Stimulated activated naive CD8-positive, alpha-beta T cell treated with anti-CD3 and anti-CD28 coated beads, Interleukin-15, Interleukin-2, amounts not matched to agents 100 ng/mL and 50 ng/mL, for 24 hours (primary cell): ENCODE measurements around the gene IKBKE.
"Not testable (repeated sequence)": the region's sequence is repeated elsewhere in the genome, so short reads cannot be mapped to it uniquely, and the experiment has no call there.

Experiments
- H3K27ac Mint-ChIP-seq: one replicate; pipeline ENCODE4 v1.8.0; 2021; ENCODE audit warnings: mild to moderate bottlenecking, mixed read lengths
- H3K27me3 Mint-ChIP-seq: one replicate; pipeline ENCODE4 v1.8.0; 2021; ENCODE audit warnings: mixed read lengths
- H3K36me3 Mint-ChIP-seq: one replicate; pipeline ENCODE4 v1.8.0; 2021; ENCODE audit warnings: low read depth, mixed read lengths
- H3K4me1 Mint-ChIP-seq: one replicate; pipeline ENCODE4 v1.8.0; 2021; ENCODE audit warnings: low read depth, mixed read lengths
- H3K4me3 Mint-ChIP-seq: one replicate; pipeline ENCODE4 v1.8.0; 2021; ENCODE audit warnings: mild to moderate bottlenecking, mixed read lengths
- H3K9me3 Mint-ChIP-seq: one replicate; pipeline ENCODE4 v1.8.0; 2021; ENCODE audit warnings: mixed read lengths

Gene IKBKE

DNA sequence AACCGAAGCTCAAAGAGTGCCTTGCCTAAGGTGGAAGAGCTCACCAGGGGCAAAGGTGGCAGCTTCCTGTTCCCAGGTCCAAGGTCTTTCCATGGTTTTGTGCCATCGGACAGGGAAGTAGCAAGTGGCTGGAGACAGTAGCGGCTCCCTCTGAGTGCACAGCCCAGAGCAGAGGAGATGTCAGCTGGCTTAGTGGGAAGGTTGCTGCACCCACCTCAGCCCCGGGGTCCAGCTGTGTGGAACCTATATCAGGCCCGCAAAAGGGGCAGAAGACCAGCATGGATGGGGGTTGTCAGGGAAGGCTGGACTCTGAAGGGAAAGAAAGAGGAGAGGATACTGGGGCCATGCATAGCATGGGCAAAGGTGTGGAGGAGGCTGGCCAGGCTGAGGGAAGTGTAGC lies 6.8 kb downstream of the IKBKE start:
- Mint-ChIP-seq H3K4me1 (peaks cover 60% of the 10 kb centered on the region), H3K27me3 (no peaks in the 10 kb centered on the region), H3K36me3 (peaks cover 60% of the 10 kb centered on the region), H3K27ac (no peak overlapping the region), H3K9me3 (no peaks in the 10 kb centered on the region), H3K4me3 (no peak overlapping the region)

DNA sequence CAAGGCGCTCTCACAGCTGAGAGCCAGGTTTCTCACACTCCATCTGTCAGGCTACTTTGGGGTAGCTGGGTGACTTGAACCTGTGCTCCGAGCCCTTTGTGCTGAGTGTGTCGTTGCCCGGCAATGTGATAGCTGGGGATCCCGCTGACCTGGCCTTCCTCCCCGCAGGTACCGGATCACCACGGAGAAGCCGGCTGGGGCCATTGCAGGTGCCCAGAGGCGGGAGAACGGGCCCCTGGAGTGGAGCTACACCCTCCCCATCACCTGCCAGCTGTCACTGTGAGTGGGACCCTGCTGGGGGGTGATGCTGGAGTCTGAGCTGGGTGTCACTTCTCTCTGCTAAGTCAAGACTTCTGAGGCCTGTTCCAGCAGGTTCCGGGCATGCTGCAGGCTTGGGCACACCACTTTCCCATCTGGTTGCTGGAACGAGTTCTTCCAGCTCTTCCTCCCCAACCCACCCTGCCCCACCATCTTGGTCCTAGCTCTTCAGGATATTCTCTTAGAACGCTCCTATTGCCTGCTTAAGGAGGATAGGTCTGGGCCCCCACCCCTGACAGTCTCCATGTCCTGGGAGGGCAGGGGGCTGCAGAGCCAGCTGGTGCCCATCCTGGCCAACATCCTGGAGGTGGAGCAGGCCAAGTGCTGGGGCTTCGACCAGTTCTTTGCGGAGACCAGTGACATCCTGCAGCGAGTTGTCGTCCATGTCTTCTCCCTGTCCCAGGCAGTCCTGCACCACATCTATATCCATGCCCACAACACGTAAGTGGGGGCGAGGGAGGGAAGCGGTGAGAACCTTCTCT lies 7.5 kb downstream of the IKBKE start:
- H3K4me3 Mint-ChIP-seq = no peak overlapping the region
- peaks cover 60% of the 10 kb centered on the region for H3K36me3 Mint-ChIP-seq
- H3K27ac Mint-ChIP-seq = no peak overlapping the region
- peaks cover 54% of the 10 kb centered on the region for H3K4me1 Mint-ChIP-seq
- H3K27me3 Mint-ChIP-seq = no peaks in the 10 kb centered on the region
- no peaks in the 10 kb centered on the region for H3K9me3 Mint-ChIP-seq

DNA sequence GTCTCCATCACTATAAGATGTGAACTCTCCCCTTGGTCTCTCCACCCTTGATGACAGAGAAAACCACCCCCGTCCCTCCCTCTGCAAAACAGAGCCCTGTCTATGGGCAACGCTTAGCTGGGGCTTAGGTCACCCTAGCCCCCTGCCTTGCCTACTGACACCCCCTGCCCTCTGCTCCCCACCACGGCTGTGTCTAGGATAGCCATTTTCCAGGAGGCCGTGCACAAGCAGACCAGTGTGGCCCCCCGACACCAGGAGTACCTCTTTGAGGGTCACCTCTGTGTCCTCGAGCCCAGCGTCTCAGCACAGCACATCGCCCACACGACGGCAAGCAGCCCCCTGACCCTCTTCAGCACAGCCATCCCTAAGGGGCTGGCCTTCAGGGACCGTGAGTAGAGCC lies 8.5 kb downstream of the IKBKE start:
- peaks cover 53% of the 10 kb centered on the region for H3K36me3 Mint-ChIP-seq
- no peak overlapping the region for H3K27ac Mint-ChIP-seq
- H3K4me3 Mint-ChIP-seq = no peak overlapping the region
- H3K27me3 Mint-ChIP-seq = no peaks in the 10 kb centered on the region
- no peaks in the 10 kb centered on the region for H3K9me3 Mint-ChIP-seq
- peaks cover 46% of the 10 kb centered on the region for H3K4me1 Mint-ChIP-seq

DNA sequence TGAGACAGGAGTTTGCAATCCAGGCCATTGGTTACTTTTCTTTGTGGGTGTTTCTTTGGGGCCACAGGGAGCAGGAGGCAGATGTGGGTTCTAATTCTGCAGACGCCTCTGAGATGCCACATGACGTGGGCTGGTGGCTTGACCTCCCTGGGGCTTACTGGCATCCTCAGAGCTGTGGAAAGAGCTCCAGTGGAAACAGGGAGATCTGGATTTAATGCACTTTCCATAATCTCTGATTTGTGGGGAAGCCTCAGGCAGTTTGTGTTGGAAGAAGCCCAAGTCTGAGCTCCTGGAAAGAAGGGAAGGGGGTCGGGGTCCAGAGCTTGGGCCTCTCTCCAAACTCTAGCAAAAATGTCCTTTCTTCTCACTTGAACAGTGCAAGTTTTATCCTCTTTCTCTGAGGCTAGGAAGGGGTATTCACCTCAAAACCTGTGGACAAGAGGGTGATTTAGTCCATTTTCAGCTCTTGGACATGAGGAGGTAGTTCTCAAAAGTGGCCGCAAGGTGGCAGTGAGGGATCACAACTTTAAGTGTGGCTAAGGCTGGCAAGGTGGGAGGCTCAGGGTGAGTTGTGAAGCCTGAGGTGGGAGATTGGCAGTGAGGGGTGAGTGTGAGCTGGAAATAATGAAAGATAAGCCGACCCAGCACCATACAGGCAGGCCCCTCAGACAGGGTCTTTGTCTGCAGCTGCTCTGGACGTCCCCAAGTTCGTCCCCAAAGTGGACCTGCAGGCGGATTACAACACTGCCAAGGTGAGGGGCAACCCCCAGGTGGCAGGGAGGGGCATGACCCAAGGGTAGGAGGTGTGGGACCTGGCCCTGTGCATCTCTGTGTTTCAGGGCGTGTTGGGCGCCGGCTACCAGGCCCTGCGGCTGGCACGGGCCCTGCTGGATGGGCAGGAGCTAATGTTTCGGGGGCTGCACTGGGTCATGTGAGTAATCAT lies 9.2 kb downstream of the IKBKE start:
- Mint-ChIP-seq H3K4me3 (no peak overlapping the region), H3K9me3 (no peaks in the 10 kb centered on the region), H3K27ac (peak overlapping the region; percentile 23), H3K27me3 (no peaks in the 10 kb centered on the region), H3K4me1 (peaks cover 40% of the 10 kb centered on the region), H3K36me3 (peaks cover 47% of the 10 kb centered on the region)

DNA sequence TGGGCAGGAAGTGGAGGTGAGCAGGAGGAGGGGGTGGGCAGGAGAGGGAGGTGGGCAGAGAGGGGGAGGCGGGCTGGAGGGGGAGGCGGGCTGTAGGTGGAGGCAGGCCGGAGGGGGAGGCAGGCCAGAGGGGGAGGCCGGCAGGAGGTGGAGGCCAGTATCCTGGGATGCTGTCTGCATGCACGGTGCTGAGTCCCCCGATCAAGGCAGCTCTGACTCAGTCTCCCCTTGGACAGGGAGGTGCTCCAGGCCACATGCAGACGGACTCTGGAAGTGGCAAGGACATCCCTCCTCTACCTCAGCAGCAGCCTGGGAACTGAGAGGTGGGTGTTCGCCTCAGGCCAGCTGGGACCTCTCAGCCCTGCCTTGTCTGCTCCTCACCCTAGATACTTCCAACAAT lies 9.9 kb downstream of the IKBKE start:
- H3K27me3 Mint-ChIP-seq = no peaks in the 10 kb centered on the region
- peaks cover 33% of the 10 kb centered on the region for H3K4me1 Mint-ChIP-seq
- H3K9me3 Mint-ChIP-seq = no peaks in the 10 kb centered on the region
- peaks cover 43% of the 10 kb centered on the region for H3K36me3 Mint-ChIP-seq
- no peak overlapping the region for H3K27ac Mint-ChIP-seq
- H3K4me3 Mint-ChIP-seq = no peak overlapping the region

DNA sequence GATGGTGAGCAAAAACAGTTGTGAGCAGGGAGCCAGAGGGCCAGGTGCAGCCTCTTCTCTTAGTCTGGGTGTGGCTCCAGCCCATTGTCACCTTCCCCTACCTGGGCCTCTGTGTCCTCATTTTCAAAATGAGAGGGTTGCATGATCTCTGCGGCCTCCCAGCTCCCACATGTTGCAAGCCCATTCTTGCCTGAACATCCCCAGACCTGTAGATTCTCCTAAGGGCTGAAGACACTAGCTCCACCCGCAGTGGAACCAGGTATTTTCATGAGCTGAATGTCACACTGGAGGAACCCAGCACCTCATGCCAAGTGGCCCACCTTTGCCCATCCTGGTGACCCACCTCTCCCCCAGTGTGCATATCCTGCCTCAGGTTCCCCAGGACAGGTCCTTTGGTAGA lies 12.3 kb downstream of the IKBKE start:
- H3K4me1 Mint-ChIP-seq = peaks cover 21% of the 10 kb centered on the region
- no peaks in the 10 kb centered on the region for H3K27me3 Mint-ChIP-seq
- no peaks in the 10 kb centered on the region for H3K9me3 Mint-ChIP-seq
- H3K4me3 Mint-ChIP-seq = no peak overlapping the region
- no peak overlapping the region for H3K27ac Mint-ChIP-seq
- H3K36me3 Mint-ChIP-seq = peaks cover 24% of the 10 kb centered on the region

DNA sequence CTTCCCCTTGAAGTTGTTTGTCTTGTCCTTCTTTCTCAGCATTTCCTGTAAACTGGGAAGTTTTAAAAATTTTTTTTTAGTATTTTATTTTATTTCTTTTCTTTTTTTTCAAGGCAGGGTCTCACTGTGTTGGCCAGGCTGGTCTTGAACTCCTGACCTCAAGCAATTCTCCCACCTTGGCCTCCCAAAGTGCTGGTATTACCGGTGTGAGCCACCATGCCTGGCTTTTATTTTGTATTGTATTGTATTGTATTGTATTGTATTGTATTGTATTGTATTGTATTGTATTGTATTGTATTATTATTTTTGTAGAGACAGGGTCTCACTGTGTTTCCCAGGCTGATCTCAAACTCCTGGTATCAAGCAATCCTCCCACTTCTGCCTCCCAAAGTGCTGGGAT lies 13.6 kb downstream of the IKBKE start:
- not testable (repeated sequence) for H3K9me3 Mint-ChIP-seq, H3K27ac Mint-ChIP-seq, H3K27me3 Mint-ChIP-seq, H3K4me3 Mint-ChIP-seq
- Mint-ChIP-seq H3K36me3 (peaks cover 18% of the 10 kb centered on the region), H3K4me1 (peaks cover 21% of the 10 kb centered on the region)

DNA sequence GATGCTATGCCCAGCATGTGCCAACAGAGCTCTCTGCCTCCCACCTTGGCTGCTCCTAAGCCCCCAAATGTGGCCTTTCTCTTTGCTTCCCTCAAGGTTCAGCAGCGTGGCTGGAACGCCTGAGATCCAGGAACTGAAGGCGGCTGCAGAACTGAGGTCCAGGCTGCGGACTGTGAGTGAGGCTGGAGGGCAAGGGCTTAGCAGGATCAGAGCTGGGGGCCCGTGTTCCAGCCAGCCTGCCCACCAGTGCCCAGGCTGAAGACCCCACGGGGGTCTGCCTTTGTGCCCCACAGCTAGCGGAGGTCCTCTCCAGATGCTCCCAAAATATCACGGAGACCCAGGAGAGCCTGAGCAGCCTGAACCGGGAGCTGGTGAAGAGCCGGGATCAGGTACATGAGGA lies 14.6 kb downstream of the IKBKE start:
- Mint-ChIP-seq H3K27ac (no peak overlapping the region), H3K4me1 (peaks cover 12% of the 10 kb centered on the region), H3K9me3 (no peaks in the 10 kb centered on the region), H3K4me3 (no peak overlapping the region), H3K27me3 (no peaks in the 10 kb centered on the region), H3K36me3 (peaks cover 12% of the 10 kb centered on the region)

DNA sequence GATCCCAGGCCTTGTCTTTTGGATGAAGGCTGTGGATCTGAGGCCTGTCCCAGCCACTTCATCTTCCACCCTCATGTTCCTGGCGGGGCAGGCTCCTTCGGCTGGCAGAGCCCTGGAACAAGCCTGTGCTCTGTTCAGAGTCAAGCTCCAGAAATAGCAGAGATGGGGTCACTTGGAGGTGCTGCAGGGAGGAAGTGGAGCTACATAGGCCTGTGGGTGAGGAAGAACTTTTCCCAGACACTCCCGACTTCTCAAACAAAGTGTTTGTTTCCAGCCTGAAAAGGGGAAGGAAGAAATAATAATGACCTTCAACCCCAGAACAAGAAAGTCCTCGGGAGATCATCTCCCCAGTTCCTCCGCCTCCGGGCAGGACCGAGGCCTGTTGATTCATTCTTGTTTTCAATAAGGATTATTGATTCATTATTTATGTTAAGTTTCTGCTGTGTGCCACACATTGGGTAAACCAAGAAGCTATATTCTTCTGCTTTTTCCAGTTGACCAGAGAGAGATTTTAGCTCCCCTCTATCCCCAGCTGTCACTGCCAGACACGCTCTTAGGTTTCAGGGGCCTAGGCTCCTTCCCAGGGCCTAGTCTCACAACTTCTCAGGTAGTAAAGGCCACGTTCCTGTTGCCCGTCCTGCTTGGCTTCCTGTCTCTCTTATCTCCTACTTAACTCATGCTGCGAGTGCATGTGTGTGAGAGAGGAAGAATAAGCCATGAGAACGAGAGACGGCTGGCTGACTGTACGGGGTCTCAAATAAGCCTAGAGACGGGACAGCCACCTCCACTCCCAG lies 16.9 kb downstream of the IKBKE start:
- H3K4me3 Mint-ChIP-seq = no peak overlapping the region
- no peaks in the 10 kb centered on the region for H3K4me1 Mint-ChIP-seq
- no peaks in the 10 kb centered on the region for H3K9me3 Mint-ChIP-seq
- H3K27ac Mint-ChIP-seq = peak overlapping the region; percentile 36
- H3K27me3 Mint-ChIP-seq = no peaks in the 10 kb centered on the region
- H3K36me3 Mint-ChIP-seq = peaks cover 22% of the 10 kb centered on the region

DNA sequence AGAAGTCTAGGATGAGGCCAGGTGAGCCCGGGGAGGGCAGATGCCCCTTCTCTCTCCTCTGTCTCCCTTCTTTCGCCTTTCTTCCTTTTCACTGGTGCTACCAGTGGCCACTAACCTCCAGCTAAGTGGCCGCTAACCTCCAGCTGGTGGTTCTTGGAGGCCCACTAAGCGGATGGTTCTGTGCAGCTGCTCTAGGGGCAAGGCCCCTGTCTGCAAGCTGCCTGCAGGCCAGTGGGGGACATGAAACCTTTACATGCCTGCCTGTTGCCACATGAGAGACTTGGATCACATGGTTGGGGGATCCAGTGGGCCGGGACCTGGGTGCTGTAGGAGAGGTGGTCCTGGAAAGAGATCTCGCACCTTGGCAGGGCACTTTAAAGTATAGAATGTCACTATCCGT lies 17.7 kb downstream of the IKBKE start:
- Mint-ChIP-seq H3K4me3 (no peak overlapping the region), H3K36me3 (peaks cover 29% of the 10 kb centered on the region), H3K27me3 (no peaks in the 10 kb centered on the region), H3K9me3 (no peaks in the 10 kb centered on the region), H3K4me1 (no peaks in the 10 kb centered on the region), H3K27ac (no peak overlapping the region)

DNA sequence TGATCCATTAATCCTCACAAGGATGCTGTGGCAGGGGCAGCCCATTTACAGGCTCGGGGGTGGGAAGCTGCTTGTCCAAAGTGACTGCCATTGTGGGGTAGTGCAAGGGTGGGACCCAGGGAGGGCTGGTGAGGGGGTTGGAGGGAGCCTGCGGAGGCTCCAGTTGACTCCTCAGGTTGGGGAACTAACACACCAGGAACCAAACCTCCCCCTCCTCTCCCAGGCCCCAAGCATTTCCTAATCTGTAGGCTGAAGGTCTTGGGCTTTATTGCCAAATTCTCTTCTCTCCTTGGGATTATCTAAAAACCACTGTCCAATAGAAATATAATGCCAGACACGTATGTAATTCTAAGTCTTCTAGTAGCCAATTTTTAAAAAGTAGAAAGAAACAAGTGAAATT lies 18.2 kb downstream of the IKBKE start:
- Mint-ChIP-seq H3K4me1 (no peaks in the 10 kb centered on the region), H3K27me3 (no peaks in the 10 kb centered on the region), H3K27ac (no peak overlapping the region), H3K36me3 (peaks cover 29% of the 10 kb centered on the region), H3K9me3 (no peaks in the 10 kb centered on the region), H3K4me3 (no peak overlapping the region)

DNA sequence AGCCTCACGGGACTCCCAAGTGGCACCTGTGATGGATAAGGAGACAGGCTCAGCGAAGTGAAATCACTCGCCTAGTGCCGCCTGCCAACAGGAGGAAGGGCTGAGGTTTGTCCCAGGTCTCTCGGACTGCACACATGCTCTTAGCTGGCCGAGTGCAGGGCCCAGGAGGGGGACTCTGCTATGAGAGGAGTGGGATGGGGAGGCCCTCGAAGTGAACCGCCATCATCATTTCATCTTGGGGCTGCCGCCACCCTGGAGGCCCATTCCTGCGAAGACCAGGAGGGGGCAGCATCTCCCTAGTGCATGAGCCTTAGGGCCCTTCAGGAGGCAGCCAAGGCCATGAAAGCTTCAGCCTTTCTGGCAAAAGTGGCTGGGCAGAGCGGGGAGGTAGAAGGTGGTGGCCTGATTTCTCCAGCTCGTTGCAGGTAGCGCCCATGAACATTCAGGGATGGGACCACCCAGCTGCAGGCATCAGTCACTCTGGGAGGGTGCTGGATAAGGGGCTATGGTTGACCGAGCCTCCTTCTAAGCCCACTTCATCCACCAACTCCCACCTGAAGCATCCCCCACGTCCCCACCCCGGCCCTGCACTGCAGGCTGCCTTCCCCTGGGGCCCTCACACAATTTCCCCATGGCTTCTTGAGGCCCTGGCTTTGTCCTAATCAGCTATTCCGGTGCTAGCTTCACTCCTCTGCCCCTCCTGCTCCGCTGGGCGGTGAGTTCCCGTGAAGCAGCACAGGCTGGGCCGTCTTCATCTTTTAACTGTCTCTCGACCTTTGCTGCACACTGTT lies 19.9 kb downstream of the IKBKE start:
- H3K27ac Mint-ChIP-seq = no peak overlapping the region

DNA sequence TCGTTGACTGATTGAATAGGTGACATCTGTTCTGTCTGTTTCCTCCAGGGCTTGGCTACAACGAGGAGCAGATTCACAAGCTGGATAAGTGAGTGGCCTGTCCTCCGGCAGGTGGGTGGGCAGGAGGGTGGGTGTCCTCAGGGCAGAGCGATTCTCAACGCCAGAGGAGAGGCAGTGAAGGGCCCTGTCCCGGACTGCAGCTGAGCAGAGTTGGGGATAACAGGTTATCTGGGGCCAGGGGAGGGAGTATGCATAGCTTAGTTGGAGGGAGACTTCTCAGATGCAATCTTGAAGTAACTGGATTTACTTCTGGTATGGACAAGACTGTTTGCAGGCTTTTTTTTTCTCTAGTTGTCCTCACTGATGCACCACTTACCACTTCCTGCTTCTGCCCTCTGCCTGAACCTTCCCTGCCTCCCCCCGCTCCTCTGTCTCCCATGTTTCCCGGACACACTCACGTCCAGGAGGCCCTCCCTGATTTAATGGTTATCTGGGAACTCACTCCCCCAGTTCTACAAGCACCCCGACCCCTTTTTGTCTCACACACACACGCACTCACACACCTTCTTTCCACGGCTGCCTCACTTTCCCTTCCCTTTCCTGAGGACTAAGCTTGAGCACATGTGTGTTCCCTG lies 20.6 kb downstream of the IKBKE start:
- peaks cover 12% of the 10 kb centered on the region for H3K4me1 Mint-ChIP-seq
- no peak overlapping the region for H3K4me3 Mint-ChIP-seq
- peaks cover 33% of the 10 kb centered on the region for H3K36me3 Mint-ChIP-seq
- H3K27me3 Mint-ChIP-seq = no peaks in the 10 kb centered on the region
- H3K27ac Mint-ChIP-seq = peak overlapping the region; percentile 63
- no peaks in the 10 kb centered on the region for H3K9me3 Mint-ChIP-seq

More for the DNA sequence above, 19.9 kb downstream of the IKBKE start:
- H3K9me3 Mint-ChIP-seq = no peaks in the 10 kb centered on the region
- H3K4me3 Mint-ChIP-seq = no peak overlapping the region
- H3K36me3 Mint-ChIP-seq = peaks cover 35% of the 10 kb centered on the region
- H3K4me1 Mint-ChIP-seq = peaks cover 5% of the 10 kb centered on the region
- no peaks in the 10 kb centered on the region for H3K27me3 Mint-ChIP-seq

DNA sequence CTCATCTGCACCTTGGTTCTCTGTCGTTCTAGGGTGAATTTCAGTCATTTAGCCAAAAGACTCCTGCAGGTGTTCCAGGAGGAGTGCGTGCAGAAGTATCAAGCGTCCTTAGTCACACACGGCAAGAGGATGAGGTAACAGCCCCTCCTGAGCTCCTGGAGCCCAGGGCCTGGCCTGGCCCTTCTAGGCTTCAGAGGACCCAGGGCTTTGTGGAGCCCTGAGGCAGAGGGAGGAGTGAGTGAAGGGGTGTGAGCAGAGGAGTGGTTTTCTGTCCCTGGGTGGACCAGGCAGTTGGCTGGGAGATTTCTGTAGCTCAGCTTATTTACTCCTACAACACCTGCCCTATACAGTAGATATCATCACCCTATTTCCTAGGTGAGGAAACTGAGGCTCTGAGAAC lies 21.3 kb downstream of the IKBKE start:
- H3K27ac Mint-ChIP-seq = no peak overlapping the region
- H3K4me3 Mint-ChIP-seq = no peak overlapping the region
- peaks cover 20% of the 10 kb centered on the region for H3K4me1 Mint-ChIP-seq
- no peaks in the 10 kb centered on the region for H3K9me3 Mint-ChIP-seq
- peaks cover 32% of the 10 kb centered on the region for H3K36me3 Mint-ChIP-seq
- H3K27me3 Mint-ChIP-seq = no peaks in the 10 kb centered on the region
